Right atrium auricular region (tissue), 2 donors: ENCODE results near the gene OR52N2. TPM values are rescaled to one million over a fixed set of nuclear protein-coding genes. Genes with fewer than 3 reads are reported as not detected.

Experiments used
- DNase-seq: peaks from one replicate; pipeline ENCODE4 v3.0.0-alpha.2; 2019; ENCODE audit warnings: low spot score
- H3K27ac ChIP-seq, 2 donors: fragments of 200-600 bp; sonication (generic); 1 replicate in 1 of 2; 2 replicates in 1 of 2; pipeline ENCODE4 v1.5.1; 2016 to 2019
- H3K27me3 ChIP-seq, 2 donors: fragments of 200-600 bp; sonication (generic); one replicate each; pipeline versions ENCODE4 v1.5.1 to v1.6.0; 2017 to 2019
- H3K36me3 ChIP-seq: fragments of 200-600 bp; sonication (generic); one replicate; pipeline ENCODE4 v1.5.1; 2016
- H3K4me1 ChIP-seq, 2 donors: fragments of 200-600 bp; sonication (generic); one replicate each; pipeline versions ENCODE4 v1.5.1 to v1.6.0; 2017 to 2019
- H3K4me3 ChIP-seq, 2 donors: fragments of 200-600 bp; sonication (generic); 1 replicate in 1 of 2; 2 replicates in 1 of 2; pipeline ENCODE4 v1.5.1; 2017 to 2019; ENCODE audit warnings: mild to moderate bottlenecking in 1 of 2, moderate library complexity in 1 of 2
- H3K9me3 ChIP-seq, 2 donors: fragments of 200-600 bp; sonication (generic); one replicate each; pipeline ENCODE4 v1.5.1; 2019
- CTCF ChIP-seq, 2 donors: fragments of 200-600 bp; sonication (generic); IDR thresholded peaks; one replicate each; pipeline ENCODE4 v1.5.1; 2019; ENCODE audit warnings: antibody characterized with exemption in 2 of 2
- total RNA-seq, 2 donors: library from RNA; depleted of rRNA; stranded (reverse); fragments of >200 nt; gene quantifications; one replicate each; pipeline ENCODE4 v1.1.0, GENCODE V29; 2016

The OR52N2 gene
- total RNA-seq, 2 donors from 2014 or later, result not detected

DNA sequence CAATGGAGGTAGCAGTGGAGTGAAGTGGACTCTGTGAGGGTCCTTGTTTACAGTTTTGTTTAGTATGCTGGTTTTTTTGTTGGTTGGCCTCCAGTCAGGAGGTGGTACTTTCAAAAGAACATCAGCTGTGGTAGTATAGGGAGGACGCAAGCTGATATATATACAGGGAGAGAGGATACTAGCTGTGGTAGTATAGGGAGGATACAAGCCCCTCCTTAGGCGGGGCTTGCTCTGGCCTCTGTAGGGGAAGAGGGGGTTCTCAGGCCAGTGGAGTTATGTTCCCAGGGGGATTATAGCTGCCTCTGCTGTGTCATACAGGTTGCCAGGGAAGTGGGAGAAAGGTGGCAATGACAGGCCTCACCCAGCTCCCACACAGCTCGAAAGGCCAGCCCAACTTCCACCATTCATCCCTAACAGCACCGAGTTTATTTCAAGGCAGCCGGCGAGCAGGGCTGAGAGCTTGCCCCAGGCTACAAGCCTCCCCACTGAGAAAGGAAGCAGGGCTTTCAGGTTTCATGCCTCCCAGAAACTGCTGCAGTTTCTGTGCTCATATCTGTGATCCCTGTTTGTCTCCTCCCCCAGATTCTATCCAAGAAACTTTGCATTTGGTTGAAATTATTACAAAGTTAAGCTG, 22.6 kb downstream of the OR52N2 start:
- H3K4me3 ChIP-seq, result no peak overlapping the region
- no peaks in the 10 kb centered on the region for H3K36me3 ChIP-seq
- H3K4me1 ChIP-seq, result no peaks in the 10 kb centered on the region
- no peak overlapping the region for H3K27ac ChIP-seq
- TF ChIP-seq CTCF (IDR thresholded peaks at IDR 0.05), result no peak
- no peaks in the 10 kb centered on the region for H3K9me3 ChIP-seq
- H3K27me3 ChIP-seq, result no peaks in the 10 kb centered on the region
- DNase-seq, result no peak

DNA sequence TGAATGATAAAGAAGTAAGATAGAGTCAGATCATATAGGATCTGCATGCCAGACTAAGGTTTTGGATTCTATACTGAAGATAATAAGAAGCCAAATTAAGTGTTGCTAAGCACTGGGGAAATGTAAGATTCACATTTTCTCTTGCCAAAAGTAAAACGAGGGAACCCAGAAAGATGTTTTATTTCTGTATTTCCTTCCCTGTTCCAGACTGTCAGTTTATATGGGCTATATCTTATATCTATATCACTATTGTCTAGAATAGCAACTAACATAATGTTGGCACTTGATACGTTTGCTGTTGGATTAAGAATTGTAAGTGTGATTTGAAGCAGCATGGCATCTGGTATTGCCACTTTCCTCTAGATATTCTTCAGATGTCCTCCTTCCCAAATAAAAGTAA, 24.7 kb downstream of the OR52N2 start:
- TF ChIP-seq CTCF (IDR thresholded peaks at IDR 0.05), result no peak
- Histone ChIP-seq H3K9me3 (peaks cover 0 to 1% of the 10 kb centered on the region in 2 donors), H3K27ac (no peak overlapping the region)

GRCh38 chr11:5837695-5838094, 29.0 kb downstream of the OR52N2 start:
- no peak overlapping the region for H3K27ac ChIP-seq
- H3K4me3 ChIP-seq, result no peak overlapping the region
- H3K9me3 ChIP-seq, result peaks cover 0 to 5% of the 10 kb centered on the region in 2 donors
- DNase-seq, result no peak
- H3K4me1 ChIP-seq, result no peaks in the 10 kb centered on the region
- H3K27me3 ChIP-seq, result no peaks in the 10 kb centered on the region
- no peak for TF ChIP-seq CTCF (IDR thresholded peaks at IDR 0.05)
- H3K36me3 ChIP-seq, result no peaks in the 10 kb centered on the region

More for the DNA sequence above, 24.7 kb downstream of the OR52N2 start:
- no peak for DNase-seq
- no peaks in the 10 kb centered on the region for H3K4me1 ChIP-seq
- H3K36me3 ChIP-seq, result no peaks in the 10 kb centered on the region
- H3K27me3 ChIP-seq, result no peaks in the 10 kb centered on the region
- no peak overlapping the region for H3K4me3 ChIP-seq

- Histone ChIP-seq H3K4me1 (no peaks in the 10 kb centered on the region), H3K27me3 (no peaks in the 10 kb centered on the region), H3K27ac (no peak within 1 kb of the TSS), H3K9me3 (peaks cover 0 to 5% of the 10 kb centered on the region in 2 donors), H3K36me3 (no peaks in the 10 kb centered on the region), H3K4me3 (no peak within 1 kb of the TSS)
- no peak for DNase-seq
- TF ChIP-seq CTCF (IDR thresholded peaks at IDR 0.05), result no peak
These were observed 33.1 kb downstream of the OR52N2 start, which contains the start of gene OR52E6 for GRCh38 chr11:5841797-5842196. TSS of gene OR52E6 (minus strand) at chr11:5841897. CDS start at chr11:5841897, 0 bp downstream.

GRCh38 chr11:5846701-5847100, 38.0 kb downstream of the OR52N2 start:
- Histone ChIP-seq H3K27ac (no peak overlapping the region), H3K4me1 (no peaks in the 10 kb centered on the region), H3K9me3 (peaks cover 0 to 2% of the 10 kb centered on the region in 2 donors), H3K36me3 (no peaks in the 10 kb centered on the region), H3K4me3 (no peak overlapping the region), H3K27me3 (no peaks in the 10 kb centered on the region)
- DNase-seq, result no peak
- TF ChIP-seq CTCF (IDR thresholded peaks at IDR 0.05), result no peak

- Histone ChIP-seq H3K4me3 (no peak overlapping the region), H3K36me3 (no peaks in the 10 kb centered on the region), H3K4me1 (no peaks in the 10 kb centered on the region), H3K9me3 (peaks cover 0 to 6% of the 10 kb centered on the region in 2 donors), H3K27me3 (no peaks in the 10 kb centered on the region), H3K27ac (no peak overlapping the region)
- DNase-seq, result no peak
- TF ChIP-seq CTCF (IDR thresholded peaks at IDR 0.05), result no peak
These were observed 39.0 kb downstream of the OR52N2 start for GRCh38 chr11:5847711-5848110.
